Lower lobe of right lung (tissue), 2 donors: ENCODE data around the gene CXXC5. TPM values are rescaled to one million over a fixed set of nuclear protein-coding genes. Genes with fewer than 3 reads are reported as not detected.

Source experiments
- ATAC-seq, 2 donors: fragments of 200-7000 bp; cut with Tn5 transposase; one replicate each; pipeline ENCODE4 v1.9.1; 2020 to 2022; ENCODE audit warnings: mild to moderate bottlenecking in 2 of 2, moderate library complexity in 2 of 2
- DNase-seq: peaks from one replicate; pipeline ENCODE4 v3.0.0-alpha.2; 2020
- H3K27ac ChIP-seq: fragments of 200-600 bp; one replicate; pipeline ENCODE4 v1.8.0; 2022
- H3K27me3 ChIP-seq: fragments of 200-600 bp; one replicate; pipeline ENCODE4 v1.8.0; 2022; ENCODE audit warnings: low read depth
- H3K36me3 ChIP-seq: fragments of 200-600 bp; one replicate; pipeline ENCODE4 v1.8.0; 2022; ENCODE audit warnings: mild to moderate bottlenecking
- H3K4me1 ChIP-seq: fragments of 200-600 bp; one replicate; pipeline ENCODE4 v1.8.0; 2022
- H3K4me3 ChIP-seq: fragments of 200-600 bp; one replicate; pipeline ENCODE4 v1.8.0; 2022; ENCODE audit warnings: mild to moderate bottlenecking
- H3K9me3 ChIP-seq: fragments of 200-600 bp; one replicate; pipeline ENCODE4 v1.8.0; 2022
- CTCF ChIP-seq: fragments of 200-600 bp; IDR thresholded peaks from one replicate; pipeline ENCODE4 v1.8.0; 2022; ENCODE audit warnings: antibody characterized with exemption, mild to moderate bottlenecking
- intact Hi-C: fragments of 100-400 bp; cut with DNase I; formaldehyde crosslinking; loops from one replicate; pipeline ENCODE4 v1.11.0; 2022
- total RNA-seq: library from RNA; stranded (reverse); fragmentation: NEBNext Ultra II Directional; extraction: Animal tissue kit (Norgen Biotek cat#: 25700); gene quantifications from one replicate; pipeline ENCODE4 v1.2.1, GENCODE V29; 2021
- donor health status: DM: no; HTN: yes; CAD: no; lungs with severe emphysema.

Gene CXXC5
- total RNA-seq, 1 donor from 2014 or later: 27.3 TPM

GRCh38 chr5:139651043-139651834, 3.1 kb downstream of the CXXC5 start:
- Histone ChIP-seq H3K9me3 (no peaks in the 10 kb centered on the region), H3K27ac (peak overlapping the region; percentile 80), H3K4me1 (peaks cover 82% of the 10 kb centered on the region), H3K27me3 (no peaks in the 10 kb centered on the region), H3K4me3 (peak overlapping the region; percentile 94), H3K36me3 (no peaks in the 10 kb centered on the region)
- ATAC-seq (peak; percentile 33), DNase-seq (peak; percentile 75)
- intact Hi-C loops: no loop called here
- no peak for TF ChIP-seq CTCF

GRCh38 chr5:139651853-139652787, 4.0 kb downstream of the CXXC5 start:
- ATAC-seq (peak; percentile 59 to 60), DNase-seq (peak; percentile 84)
- intact Hi-C loops: no loop called here
- H3K27me3 ChIP-seq: no peaks in the 10 kb centered on the region
- peaks cover 85% of the 10 kb centered on the region for H3K4me1 ChIP-seq
- no peaks in the 10 kb centered on the region for H3K36me3 ChIP-seq
- peak overlapping the region; percentile 94 for H3K4me3 ChIP-seq
- no peaks in the 10 kb centered on the region for H3K9me3 ChIP-seq
- peak overlapping the region; percentile 86 for H3K27ac ChIP-seq
- TF ChIP-seq CTCF: no peak

- ATAC-seq: no peak
- H3K4me3 ChIP-seq: no peak overlapping the region
- intact Hi-C loops: no loop called here
Measured at GRCh38 chr5:139652788-139653241, 4.7 kb downstream of the CXXC5 start.

GRCh38 chr5:139653616-139654015, 5.5 kb downstream of the CXXC5 start:
- intact Hi-C loops: no loop called here
- Histone ChIP-seq H3K4me1 (peaks cover 92% of the 10 kb centered on the region), H3K9me3 (no peaks in the 10 kb centered on the region), H3K36me3 (no peaks in the 10 kb centered on the region), H3K4me3 (no peak overlapping the region), H3K27me3 (no peaks in the 10 kb centered on the region), H3K27ac (peak overlapping the region; percentile 86)
- DNase-seq (no peak), ATAC-seq (no peak)
- TF ChIP-seq CTCF: no peak

More at GRCh38 chr5:139652788-139653241, 4.7 kb downstream of the CXXC5 start:
- no peaks in the 10 kb centered on the region for H3K36me3 ChIP-seq
- no peaks in the 10 kb centered on the region for H3K27me3 ChIP-seq
- peaks cover 85% of the 10 kb centered on the region for H3K4me1 ChIP-seq
- no peaks in the 10 kb centered on the region for H3K9me3 ChIP-seq
- peak overlapping the region; percentile 86 for H3K27ac ChIP-seq
- DNase-seq: no peak
- TF ChIP-seq CTCF: no peak

- ATAC-seq (no peak), DNase-seq (no peak)
- no peaks in the 10 kb centered on the region for H3K27me3 ChIP-seq
- no peaks in the 10 kb centered on the region for H3K36me3 ChIP-seq
- intact Hi-C loops: no loop called here
- H3K9me3 ChIP-seq: no peaks in the 10 kb centered on the region
- H3K4me1 ChIP-seq: peaks cover 94% of the 10 kb centered on the region
- no peak for TF ChIP-seq CTCF
- no peak overlapping the region for H3K4me3 ChIP-seq
- peak overlapping the region; percentile 86 for H3K27ac ChIP-seq
Measured at GRCh38 chr5:139654464-139654863, 6.3 kb downstream of the CXXC5 start.
